GM13976 (cell line): ENCODE data around the gene SERPINB1.
"Not testable (repeated sequence)": the region's sequence is repeated elsewhere in the genome, so short reads cannot be mapped to it uniquely, and the experiment has no call there.

Experiments
- DNase-seq: peaks from one replicate; pipeline ENCODE4 v3.0.0; 2012; ENCODE audit warnings: low spot score
- in situ Hi-C: fragments of 300-500 bp; cut with MboI; formaldehyde crosslinking; loops from one replicate; pipeline ENCODE4 v1.12.0; 2022; ENCODE audit warnings: low sequenced_read_pairs, mixed read lengths, inconsistent platforms; ENCODE audit not compliant: unreplicated experiment
- TF ChIP-seq, protein P1 (sequence below): IDR thresholded peaks from 2 replicates; pipeline ENCODE4 v1.5.1; 2012; ENCODE audit warnings: borderline replicate concordance, mild to moderate bottlenecking; ENCODE audit not compliant: insufficient read depth; ENCODE audit errors: extremely low read depth, missing control alignments, control extremely low read depth

Gene SERPINB1

DNA sequence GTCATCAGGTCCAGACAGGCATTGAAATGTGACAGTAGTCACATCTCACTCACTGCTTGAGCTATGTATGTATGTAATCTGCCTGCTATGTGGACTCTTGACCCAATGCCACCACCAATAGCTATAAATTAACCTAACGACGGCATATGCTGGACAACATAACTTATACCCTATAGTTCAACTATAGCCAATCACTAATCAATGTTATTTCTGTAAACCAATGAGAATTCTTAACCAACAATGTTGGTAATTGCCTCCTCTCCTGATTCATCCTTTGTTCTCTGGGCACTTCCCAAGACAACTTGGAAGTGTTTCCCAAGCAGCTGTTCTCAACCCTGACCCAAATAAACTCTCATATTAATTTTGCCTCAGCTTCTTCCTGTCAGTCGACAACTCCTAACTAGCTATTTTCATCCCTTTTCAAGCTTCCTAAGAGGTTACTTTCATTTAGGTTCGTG lies 24.1 kb upstream of the SERPINB1 start:
- TF ChIP-seq, protein P1, sequence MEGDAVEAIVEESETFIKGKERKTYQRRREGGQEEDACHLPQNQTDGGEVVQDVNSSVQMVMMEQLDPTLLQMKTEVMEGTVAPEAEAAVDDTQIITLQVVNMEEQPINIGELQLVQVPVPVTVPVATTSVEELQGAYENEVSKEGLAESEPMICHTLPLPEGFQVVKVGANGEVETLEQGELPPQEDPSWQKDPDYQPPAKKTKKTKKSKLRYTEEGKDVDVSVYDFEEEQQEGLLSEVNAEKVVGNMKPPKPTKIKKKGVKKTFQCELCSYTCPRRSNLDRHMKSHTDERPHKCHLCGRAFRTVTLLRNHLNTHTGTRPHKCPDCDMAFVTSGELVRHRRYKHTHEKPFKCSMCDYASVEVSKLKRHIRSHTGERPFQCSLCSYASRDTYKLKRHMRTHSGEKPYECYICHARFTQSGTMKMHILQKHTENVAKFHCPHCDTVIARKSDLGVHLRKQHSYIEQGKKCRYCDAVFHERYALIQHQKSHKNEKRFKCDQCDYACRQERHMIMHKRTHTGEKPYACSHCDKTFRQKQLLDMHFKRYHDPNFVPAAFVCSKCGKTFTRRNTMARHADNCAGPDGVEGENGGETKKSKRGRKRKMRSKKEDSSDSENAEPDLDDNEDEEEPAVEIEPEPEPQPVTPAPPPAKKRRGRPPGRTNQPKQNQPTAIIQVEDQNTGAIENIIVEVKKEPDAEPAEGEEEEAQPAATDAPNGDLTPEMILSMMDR = no peak
- in situ Hi-C loops = no loop called here
- DNase-seq = no peak

DNA sequence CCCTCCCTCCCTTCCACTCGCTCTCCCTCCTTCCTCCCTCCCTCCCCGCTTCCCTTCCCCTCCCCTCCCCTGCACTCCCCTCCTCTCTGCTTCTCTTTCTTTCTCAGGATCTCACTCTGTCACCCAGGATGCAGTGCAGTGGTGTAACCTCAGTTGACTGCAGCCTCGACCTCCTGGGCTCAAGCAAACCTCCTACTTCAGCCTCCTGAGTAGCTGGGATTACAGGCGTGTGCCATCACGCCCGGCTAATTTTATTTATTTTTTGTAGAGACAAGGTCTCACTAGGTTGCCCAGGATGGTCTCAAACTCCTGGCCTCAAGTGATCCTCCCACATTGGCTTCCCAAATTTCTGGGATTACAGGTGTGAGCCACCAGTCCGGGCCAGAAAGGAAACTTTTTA lies 23.6 kb upstream of the SERPINB1 start:
- DNase-seq = no peak
- TF ChIP-seq, protein P1 = no peak
- in situ Hi-C loops = no loop called here

DNA sequence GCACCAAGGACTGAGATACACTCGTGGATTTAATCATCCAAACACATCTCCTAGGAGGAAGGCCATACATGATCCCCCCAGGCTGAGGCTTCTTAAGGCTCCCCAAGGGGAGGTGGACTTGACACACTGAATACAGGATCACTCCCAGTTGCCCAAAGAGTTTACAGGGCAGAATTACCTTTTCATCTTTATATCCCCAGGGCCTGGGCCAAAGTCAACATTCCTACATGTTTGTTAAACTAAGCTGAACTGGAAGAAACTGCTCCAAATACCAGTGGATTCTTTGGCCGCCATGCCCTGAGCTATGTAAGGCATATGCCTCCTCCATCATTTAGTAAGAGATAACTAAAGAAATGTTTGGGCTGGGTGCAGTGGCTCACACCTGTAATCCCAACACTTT lies 22.2 kb upstream of the SERPINB1 start:
- in situ Hi-C loops = no loop called here
- no peak for DNase-seq

DNA sequence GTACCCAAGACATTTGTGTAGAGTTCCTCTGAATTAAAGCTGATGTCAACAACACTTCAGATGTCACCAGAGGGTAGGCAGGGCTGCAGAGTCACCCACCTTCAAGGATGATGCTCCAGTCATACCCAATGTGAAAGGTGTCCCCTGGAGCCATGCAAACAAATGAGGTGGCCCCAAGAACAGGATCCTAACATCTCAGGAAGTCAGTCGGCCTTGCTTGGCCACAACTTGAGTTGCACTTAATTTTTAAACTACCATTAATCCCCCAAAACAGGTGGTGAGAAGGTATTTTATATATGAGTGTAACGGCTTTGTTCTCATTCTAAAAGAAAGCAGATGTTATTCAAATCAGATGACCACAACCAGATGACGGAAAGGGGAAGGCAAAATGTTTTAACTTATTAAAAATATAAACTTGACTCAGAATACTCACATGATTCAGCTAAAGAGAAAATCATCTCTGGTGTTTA lies 21.1 kb upstream of the SERPINB1 start:
- in situ Hi-C loops = no loop called here
- TF ChIP-seq, protein P1 = no peak
- DNase-seq = peak; percentile 59

More for the DNA sequence above, 22.2 kb upstream of the SERPINB1 start:
- TF ChIP-seq, protein P1 = no peak

DNA sequence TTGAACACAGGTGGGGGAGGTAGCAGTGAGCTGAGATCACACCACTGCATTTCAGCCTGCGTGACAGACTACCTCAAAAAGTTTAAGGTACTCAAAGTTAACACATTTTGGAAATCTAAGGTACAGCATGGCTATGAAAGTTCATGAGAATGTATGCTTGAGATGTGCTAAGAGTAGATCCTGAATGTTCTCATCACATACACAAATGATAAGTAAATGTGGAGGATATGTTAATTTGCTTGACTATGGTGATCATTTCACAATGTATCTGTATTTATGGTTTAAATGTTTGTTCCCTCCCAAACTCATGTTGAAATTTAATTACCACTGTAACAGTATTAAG lies 20.1 kb upstream of the SERPINB1 start:
- TF ChIP-seq, protein P1 = no peak
- DNase-seq = no peak

GRCh38 chr6:2861060-2861821 lies 19.6 kb upstream of the SERPINB1 start:
- DNase-seq = no peak
- in situ Hi-C loops = no loop called here

More for the DNA sequence above, 20.1 kb upstream of the SERPINB1 start:
- in situ Hi-C loops = no loop called here

GRCh38 chr6:2860706-2861059 lies 19.0 kb upstream of the SERPINB1 start:
- DNase-seq, in situ Hi-C loops: not testable (repeated sequence)

More at GRCh38 chr6:2861060-2861821, 19.6 kb upstream of the SERPINB1 start:
- TF ChIP-seq, protein P1 = no peak

- DNase-seq, in situ Hi-C loops: not testable (repeated sequence)
These were observed 18.4 kb upstream of the SERPINB1 start for GRCh38 chr6:2859798-2860705.
